Measurements from ENCODE around the gene COL1A1.

DNA sequence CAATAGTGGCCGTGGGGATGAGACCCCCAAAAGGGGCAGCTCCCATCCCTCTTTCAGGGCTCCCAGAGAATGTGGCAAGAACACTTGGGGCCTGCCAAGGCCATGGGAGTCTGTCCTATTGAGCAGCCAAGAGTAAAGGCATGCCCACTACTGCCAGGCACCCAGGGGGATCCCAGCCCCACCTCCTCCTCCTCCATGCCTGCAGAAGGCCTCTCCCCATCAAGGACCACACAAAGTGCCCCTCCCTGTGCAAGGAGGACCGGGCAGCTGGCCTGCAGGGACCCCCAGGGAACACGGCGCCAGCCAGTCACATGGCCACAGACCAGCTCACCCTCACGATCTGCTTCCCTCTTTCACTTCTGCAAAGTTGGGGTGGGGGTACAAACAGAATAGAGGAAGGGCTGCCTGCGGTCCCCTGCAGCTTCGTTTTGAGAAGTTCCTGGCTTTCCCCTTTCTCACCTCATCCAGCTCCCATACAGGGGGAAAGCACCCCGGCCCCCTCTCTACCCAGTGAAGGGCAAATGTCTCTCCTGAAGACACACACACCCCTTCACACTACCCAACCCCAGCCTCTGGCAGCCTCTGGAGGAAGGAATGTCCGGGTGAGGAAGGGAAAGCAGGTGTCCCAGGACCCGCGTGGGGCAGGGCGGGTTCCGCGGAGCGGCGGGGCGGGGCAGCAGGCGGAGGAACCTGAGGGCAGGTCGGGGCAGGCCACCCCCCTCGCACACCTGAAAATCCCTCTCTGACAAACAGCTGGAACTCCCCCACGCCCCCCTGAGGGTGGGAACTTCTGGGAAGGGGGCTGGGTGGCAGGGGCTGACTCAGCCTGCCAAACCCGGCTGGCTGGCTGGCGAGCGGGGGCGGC is 53.0 kb downstream of the COL1A1 start:
- TF ChIP-seq, protein P1, sequence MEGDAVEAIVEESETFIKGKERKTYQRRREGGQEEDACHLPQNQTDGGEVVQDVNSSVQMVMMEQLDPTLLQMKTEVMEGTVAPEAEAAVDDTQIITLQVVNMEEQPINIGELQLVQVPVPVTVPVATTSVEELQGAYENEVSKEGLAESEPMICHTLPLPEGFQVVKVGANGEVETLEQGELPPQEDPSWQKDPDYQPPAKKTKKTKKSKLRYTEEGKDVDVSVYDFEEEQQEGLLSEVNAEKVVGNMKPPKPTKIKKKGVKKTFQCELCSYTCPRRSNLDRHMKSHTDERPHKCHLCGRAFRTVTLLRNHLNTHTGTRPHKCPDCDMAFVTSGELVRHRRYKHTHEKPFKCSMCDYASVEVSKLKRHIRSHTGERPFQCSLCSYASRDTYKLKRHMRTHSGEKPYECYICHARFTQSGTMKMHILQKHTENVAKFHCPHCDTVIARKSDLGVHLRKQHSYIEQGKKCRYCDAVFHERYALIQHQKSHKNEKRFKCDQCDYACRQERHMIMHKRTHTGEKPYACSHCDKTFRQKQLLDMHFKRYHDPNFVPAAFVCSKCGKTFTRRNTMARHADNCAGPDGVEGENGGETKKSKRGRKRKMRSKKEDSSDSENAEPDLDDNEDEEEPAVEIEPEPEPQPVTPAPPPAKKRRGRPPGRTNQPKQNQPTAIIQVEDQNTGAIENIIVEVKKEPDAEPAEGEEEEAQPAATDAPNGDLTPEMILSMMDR (IDR thresholded peaks at IDR 0.05; ENCODE audit: low read length): no peak
- TF ChIP-seq EZH2phosphoT487 (IDR thresholded peaks at IDR 0.05; ENCODE audit: low read length): no peak
